Measurements from ENCODE around the gene PRLR. TPM values are rescaled to one million over a fixed set of nuclear protein-coding genes. Genes with fewer than 3 reads are reported as not detected.
A peak's percentile ranks its signal among the peaks of the same experiment; 100 is the strongest.

PRLR gene
- total and polyA plus RNA-seq, 2 of the 8 experiments (the other 6 are each of a cell fraction or from before 2014, with no cell fraction given) = 0.53 to 2.5 TPM

- no peak for FAIRE-seq
These were observed 6.4 kb downstream of the PRLR start for GRCh38 chr5:35223787-35224395.

More at GRCh38 chr5:35223787-35224395, 6.4 kb downstream of the PRLR start:
- no peak overlapping the region for H2BK12ac ChIP-seq (ENCODE audit: low read depth, low read length)
- H4K8ac ChIP-seq (ENCODE audit: extremely low read depth, insufficient read depth, low read length) = no peak overlapping the region
- H3K79me1 ChIP-seq (ENCODE audit: low read depth, low read length) = no peaks in the 10 kb centered on the region
- no peak for DNase-seq (ENCODE audit: low read depth in 1 of 2, low spot score in 2 of 2)
- no peak overlapping the region for H4K5ac ChIP-seq (ENCODE audit: insufficient read length, low read depth, low read length)
- no peak overlapping the region for H2BK15ac ChIP-seq (ENCODE audit: low read length)
- no peak overlapping the region for H3K4me2 ChIP-seq (ENCODE audit: insufficient read depth in 1 of 2, low read depth in 2 of 2, low read length in 2 of 2)
- TF ChIP-seq KDM5A (IDR thresholded peaks at IDR 0.05; ENCODE audit: low read length) = no peak
- no peak for TF ChIP-seq CHD1 (IDR thresholded peaks at IDR 0.05; ENCODE audit: low read depth, low read length)
- no peak for TF ChIP-seq CEBPB (IDR thresholded peaks at IDR 0.05; ENCODE audit: low read depth, low read length)
- TF ChIP-seq TBP (IDR thresholded peaks at IDR 0.05; ENCODE audit: low read depth, low read length) = no peak
- TF ChIP-seq ATF2 (IDR thresholded peaks at IDR 0.05; ENCODE audit: low read length) = no peak
- no peak for TF ChIP-seq SRF (IDR thresholded peaks at IDR 0.05; ENCODE audit: low read depth, low read length)
- no peak for TF ChIP-seq RAD21 (IDR thresholded peaks at IDR 0.05 in 1 of 2, conservative IDR thresholded peaks at IDR 0.05 in 1 of 2; ENCODE audit: low read depth in 2 of 2, low read length in 2 of 2)
- TF ChIP-seq SUZ12 (IDR thresholded peaks at IDR 0.05; ENCODE audit: low read length) = no peak
- no peak for TF ChIP-seq TCF12 (IDR thresholded peaks at IDR 0.05; ENCODE audit: low read depth, low read length)
- no peak for TF ChIP-seq SP1 (IDR thresholded peaks at IDR 0.05; ENCODE audit: low read depth, low read length)
- no peak overlapping the region for H4K91ac ChIP-seq (replicated peaks; ENCODE audit: insufficient read length, low read length)
- no peaks in the 10 kb centered on the region for H3K36me3 ChIP-seq (ENCODE audit: control insufficient read depth in 2 of 4, insufficient read depth in 4 of 4, low read length in 3 of 4)
- no peak overlapping the region for H2AK5ac ChIP-seq (ENCODE audit: low read depth, low read length)
- H3K23ac ChIP-seq (ENCODE audit: insufficient read length) = no peak overlapping the region
- no peaks in the 10 kb centered on the region for H3K79me2 ChIP-seq (ENCODE audit: control insufficient read depth in 1 of 2, insufficient read depth in 2 of 2, low read length in 2 of 2)
- H2AFZ ChIP-seq (ENCODE audit: low read length) = 0 out of 2 replicates have a peak overlapping the region, but pooled peaks have one; percentile 18
- POLR2A ChIA-PET (ENCODE audit: partially characterized antibody) = no interaction called here
- no peaks in the 10 kb centered on the region; a peak in 1 of 7 replicates for H3K4me1 ChIP-seq (replicated peaks in 1 of 4; ENCODE audit: control insufficient read depth in 3 of 4, insufficient read depth in 4 of 4, low read length in 3 of 4)
- H2BK20ac ChIP-seq (ENCODE audit: low read length) = no peak overlapping the region
- H3K23me2 ChIP-seq (ENCODE audit: low read depth, low read length) = no peaks in the 10 kb centered on the region
- H3K4ac ChIP-seq (replicated peaks; ENCODE audit: insufficient read length, low read depth, low read length) = no peak overlapping the region
- no peak overlapping the region for H2BK5ac ChIP-seq (ENCODE audit: low read depth, low read length)
- H3K9me3 ChIP-seq (ENCODE audit: insufficient read depth in 2 of 2, low read depth in 1 of 2, low read length in 1 of 2) = no peaks in the 10 kb centered on the region
- H3K27ac ChIP-seq (ENCODE audit: low read depth, low read length) = no peak overlapping the region
- H3K27me3 ChIP-seq (replicated peaks in 1 of 4; ENCODE audit: control insufficient read depth in 3 of 4, extremely low read depth in 1 of 4, insufficient read depth in 3 of 4, low read length in 3 of 4) = no peaks in the 10 kb centered on the region
- WGBS, 2 experiments (ENCODE audit: extremely low coverage in 1 of 2, insufficient coverage in 1 of 2, insufficient read length in 1 of 2, insufficient replicate concordance in 2 of 2, low coverage in 1 of 2, low lambda C conversion rate in 2 of 2, missing lambda C conversion rate in 1 of 2) = 86% methylated on average over 7 of the region's 7 CpGs; no CpG with 5 or more reads in 1 of the 2 experiments
- H3K4me3 ChIP-seq (ENCODE audit: extremely low read depth in 1 of 4, insufficient read depth in 2 of 4, low read depth in 3 of 4, low read length in 4 of 4) = no peak overlapping the region
- CTCF ChIA-PET (ENCODE audit: partially characterized antibody) = interaction anchor here (0.7 to 2.5 kb wide), 9 partner anchors 9 to 701 kb away, joined by 3 to 13 read pairs (median 4); no protein-coding TSS in a partner anchor
- H3K14ac ChIP-seq (ENCODE audit: insufficient read length) = no peak overlapping the region
- H2BK120ac ChIP-seq (replicated peaks; ENCODE audit: low read depth, low read length) = no peak overlapping the region
- H3K9ac ChIP-seq (replicated peaks in 1 of 4; ENCODE audit: extremely low read depth in 1 of 4, low read depth in 3 of 4, low read length in 3 of 4) = no peak overlapping the region
- no peak overlapping the region for H3K56ac ChIP-seq (replicated peaks; ENCODE audit: insufficient read length, low read depth, low read length)
- no peak overlapping the region for H3K18ac ChIP-seq (ENCODE audit: extremely low read depth, low read length)
- no peaks in the 10 kb centered on the region for H4K20me1 ChIP-seq (replicated peaks in 1 of 2; ENCODE audit: control insufficient read depth in 1 of 2, insufficient read depth in 2 of 2, low read length in 2 of 2)
